Measurements from ENCODE around the gene AIDA.
"Not testable (repeated sequence)": the region's sequence is repeated elsewhere in the genome, so short reads cannot be mapped to it uniquely, and the experiment has no call there.

AIDA gene, protein sequence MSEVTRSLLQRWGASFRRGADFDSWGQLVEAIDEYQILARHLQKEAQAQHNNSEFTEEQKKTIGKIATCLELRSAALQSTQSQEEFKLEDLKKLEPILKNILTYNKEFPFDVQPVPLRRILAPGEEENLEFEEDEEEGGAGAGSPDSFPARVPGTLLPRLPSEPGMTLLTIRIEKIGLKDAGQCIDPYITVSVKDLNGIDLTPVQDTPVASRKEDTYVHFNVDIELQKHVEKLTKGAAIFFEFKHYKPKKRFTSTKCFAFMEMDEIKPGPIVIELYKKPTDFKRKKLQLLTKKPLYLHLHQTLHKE

DNA sequence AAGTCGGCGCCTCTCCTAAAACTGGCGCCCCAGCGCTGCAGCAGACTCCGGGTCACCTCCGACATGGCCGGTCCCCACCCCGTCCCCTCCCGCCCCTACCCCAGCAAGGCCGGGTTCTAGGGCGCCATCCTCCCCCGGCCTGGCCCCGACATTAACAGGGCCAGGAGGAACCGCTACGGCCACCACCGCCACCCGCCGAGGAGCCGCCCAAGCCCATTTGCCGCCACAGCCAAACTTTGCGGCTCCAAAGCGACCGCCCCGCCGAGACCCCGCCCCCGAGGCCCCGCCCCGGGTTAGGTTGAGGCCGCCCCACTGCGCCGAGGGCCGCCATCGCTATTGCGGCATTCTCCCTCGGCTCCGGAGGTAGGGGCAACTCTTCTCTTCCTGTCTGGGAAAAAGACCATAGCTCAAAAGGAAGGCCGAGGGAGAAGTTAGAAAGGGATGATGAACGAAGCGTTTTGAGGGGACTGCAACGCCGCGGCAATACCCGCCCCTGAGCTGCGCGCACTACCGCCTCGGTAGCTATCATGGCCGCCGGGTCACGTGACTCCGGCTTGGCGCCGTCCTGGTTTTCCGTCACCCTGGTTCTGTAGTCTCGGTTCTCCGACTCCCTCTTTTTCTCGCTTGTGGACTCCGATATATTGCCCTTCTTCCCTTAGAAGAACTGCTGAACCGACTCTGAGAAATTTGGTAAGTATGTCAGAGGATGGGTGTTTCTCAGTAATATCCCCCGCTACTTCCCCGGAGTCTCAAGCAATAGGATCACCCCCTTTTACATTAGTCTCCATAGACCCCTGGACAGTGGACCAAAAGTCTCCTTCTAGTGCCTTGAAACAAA lies at the start of gene AIDA, which contains the start of gene BROX:
TSS of gene AIDA (minus strand) at position 239 of the 838 bp plus-strand sequence. CDS start at position 65, 174 bp downstream.
TSS of gene BROX (plus strand) at position 312 of the 838 bp plus-strand sequence. CDS start 3,136 bp downstream, outside the sequence.
- DNase-seq (ENCODE audit: low read depth): peak; percentile 93

DNA sequence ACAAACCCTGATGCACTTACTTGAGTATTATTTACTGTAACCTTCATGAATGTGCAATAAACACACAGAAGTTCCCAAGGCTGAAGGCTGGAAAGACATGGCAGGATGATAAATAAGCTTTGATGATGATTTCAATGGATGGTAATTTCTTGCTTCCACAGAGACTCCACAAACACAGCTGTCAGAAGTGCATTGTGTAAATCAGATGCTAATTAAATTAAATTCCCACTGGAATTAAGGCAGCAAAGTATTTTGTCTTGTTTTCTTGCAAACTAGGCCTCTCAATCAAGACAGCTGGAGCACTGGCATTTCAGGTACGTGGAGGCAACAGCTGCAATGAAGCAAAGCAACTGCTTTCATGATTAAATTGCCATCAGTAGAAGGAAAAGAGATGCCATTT lies 48.8 kb upstream of the AIDA start:
- DNase-seq (ENCODE audit: low read depth): no peak

DNA sequence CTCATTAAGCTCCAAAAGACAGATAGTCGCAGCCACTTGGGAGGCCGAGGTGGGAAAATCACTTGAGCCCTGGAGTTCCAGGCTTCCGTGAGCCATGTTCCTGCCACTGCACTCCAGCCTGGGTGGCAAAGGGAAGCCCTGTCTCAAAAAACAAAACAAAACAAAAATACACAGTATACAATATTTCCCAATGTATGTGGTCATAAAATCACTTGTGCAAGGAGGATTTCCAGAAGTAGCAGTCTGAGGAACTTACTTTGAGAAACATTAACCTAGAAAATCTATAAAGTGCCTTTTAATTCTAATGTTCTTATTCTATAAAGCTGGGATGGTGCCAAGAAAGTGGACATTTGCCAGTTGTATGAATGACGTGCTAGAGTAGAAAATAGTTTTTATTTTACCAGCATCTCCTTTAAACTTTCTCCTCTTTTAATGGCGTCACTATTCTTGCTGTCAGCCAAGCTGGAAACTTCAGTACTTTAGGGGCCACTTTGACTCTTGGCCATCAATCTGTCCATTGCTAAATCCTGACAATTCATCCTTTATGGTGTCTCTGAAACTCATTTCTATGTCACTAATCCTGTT lies 47.3 kb upstream of the AIDA start:
- DNase-seq (ENCODE audit: low read depth): no peak

DNA sequence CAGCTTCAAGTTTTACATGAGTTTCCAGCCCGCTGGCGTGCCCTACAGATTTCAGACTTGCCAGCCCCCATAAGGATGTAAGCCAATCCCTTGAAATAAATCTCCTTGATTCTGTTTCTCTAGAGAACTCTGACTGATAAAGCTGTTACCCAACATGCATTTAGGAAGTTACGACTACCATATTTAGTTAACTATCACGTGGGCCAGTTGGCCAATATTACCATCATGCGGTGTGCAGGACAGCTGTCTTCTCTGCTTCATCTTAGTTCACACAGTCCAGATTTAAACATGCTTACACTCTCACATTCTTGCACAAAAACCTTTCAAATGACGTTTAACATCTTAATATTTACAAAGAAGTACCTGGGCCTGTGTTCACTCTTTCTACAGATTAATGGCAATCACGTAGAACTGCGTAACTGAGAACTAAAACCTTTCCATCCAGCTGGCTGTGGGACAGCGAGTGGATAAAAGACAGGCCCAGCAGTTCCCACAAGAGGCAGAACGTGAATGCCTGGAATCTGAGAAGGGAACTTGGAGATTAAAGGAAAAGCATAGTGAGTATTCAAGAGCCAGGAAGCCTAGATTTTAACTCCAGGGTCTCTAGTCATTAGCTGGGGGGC lies 45.5 kb upstream of the AIDA start:
- no peak for DNase-seq (ENCODE audit: low read depth)

DNA sequence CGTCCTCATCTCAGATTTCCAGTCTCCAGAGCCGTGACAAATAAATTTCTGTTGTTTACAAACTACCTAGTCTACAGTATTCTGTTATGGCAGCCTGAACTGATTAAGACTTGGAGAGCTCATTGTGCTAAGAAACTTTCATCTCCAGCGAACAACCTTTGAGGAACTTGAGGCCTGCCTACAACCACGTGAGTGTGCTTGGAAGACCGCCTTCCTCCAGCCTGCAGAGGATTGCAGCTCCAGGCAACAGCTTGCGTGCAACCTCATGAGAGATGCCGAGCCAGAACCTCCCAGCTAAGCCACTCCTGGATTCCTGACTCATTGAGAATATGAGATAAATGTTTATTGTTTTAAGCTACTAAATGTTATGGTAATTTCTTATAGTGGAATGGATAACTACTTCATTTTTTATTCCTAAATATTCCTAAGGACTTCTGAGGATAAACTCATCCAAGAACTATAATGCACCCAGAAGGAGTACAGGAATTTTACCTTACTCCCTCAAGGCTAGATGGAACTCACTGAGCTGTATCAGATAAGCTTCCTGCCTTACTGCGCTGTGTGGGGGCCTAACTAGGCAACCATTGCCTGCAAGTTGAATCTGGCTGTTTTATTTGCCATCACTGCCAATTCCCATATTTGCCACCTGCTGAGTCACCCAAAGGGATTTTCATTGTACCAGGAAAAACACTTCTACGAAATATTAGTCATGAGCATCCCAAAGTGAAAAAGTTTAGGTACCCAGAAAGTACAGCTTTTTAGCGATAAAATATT lies 42.3 kb upstream of the AIDA start:
- no peak for DNase-seq (ENCODE audit: low read depth)

DNA sequence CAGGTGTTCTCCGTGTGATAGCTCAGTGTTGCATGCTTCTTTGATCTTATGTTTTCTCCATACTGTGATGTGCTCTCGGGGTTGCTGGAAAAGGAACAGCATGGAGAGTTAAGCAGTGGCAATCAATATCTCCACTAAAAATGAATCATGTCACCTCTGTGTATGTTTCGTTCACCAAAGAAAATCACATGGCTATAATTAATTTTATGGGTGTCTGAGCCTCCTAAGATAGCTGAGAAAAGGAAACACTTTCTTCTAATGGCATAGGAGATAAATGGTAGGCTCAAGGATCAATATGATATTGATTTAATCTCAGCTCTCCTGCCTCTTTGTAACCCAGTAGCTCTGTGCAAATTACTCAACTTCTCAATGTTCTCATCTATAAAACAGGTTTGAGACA lies 39.0 kb upstream of the AIDA start:
- no peak for DNase-seq (ENCODE audit: low read depth)

DNA sequence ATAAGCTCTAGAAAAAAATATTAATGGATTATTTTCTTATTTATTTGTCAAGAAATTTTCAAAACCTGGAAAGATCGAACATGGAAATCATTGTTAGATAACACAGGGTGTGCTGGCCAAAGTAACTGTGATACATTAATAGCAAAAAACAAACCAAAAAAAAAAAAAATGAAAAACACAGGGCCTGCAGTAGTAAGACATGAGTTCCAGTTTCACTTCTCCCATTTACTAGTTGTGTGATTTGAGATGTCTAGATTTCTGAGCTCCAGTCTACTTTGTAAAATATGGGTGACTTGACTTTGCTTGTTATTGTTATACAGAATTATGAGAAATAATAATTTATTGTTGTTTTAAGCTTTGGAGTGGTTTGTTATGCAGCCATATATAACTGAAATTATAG lies 38.4 kb upstream of the AIDA start:
- DNase-seq (ENCODE audit: low read depth): no peak

DNA sequence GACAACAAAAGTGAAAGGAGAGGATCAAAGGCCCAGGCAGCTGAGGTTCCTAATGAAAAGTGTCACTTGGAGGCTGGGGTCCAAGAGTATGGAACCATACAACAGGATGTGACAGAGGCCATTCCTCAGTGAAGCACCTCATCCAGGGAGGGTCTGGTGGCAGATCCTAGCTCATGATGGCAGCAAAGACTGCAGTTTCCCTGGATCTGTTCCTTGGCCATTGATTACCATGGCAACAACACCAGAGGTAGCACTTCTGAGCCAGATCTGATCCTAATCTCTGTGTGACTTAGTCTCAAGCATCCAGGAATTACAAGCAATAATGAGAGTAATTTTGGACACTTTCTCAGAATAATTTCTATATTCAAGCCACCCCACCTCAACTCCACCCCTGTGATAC lies 37.6 kb upstream of the AIDA start:
- DNase-seq (ENCODE audit: low read depth): no peak

DNA sequence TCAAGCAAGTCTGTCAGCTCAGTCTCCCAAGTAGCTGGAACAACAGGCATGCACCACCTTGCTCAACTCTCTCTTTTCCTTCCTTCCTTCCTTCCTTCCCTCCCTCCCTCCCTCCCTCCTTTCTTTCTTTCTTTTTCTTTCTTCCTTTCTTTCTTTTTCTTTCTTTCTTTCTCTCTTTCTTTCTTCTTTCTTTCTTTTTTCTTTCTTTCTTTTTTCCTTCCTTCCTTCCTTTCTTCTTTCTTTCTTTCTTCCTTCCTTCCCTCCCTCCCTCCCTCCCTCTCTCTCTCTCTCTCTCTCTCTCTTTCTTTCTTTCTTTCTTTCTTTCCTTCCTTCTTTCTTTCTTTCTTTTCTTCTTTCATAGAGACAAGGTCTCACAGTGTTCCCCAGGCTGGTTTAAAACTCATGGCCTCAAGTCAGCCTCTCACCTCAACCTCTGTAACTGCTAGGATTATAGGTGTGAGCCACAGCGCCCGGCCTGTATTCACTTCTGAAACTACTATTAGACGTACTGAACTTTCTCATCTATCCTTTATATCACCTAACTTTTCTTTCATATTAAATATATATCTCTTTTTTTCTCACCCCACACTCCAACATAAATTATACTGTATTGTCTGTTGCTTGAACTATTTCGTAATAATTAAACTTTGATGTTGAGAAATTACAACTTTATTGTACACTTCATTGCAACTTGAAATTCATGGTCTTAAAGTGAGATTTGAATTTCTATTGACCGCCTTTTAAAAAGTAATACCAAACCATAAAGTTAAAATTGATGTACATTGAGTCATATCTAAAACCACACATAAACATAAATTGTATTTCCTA lies 29.6 kb upstream of the AIDA start:
- not testable (repeated sequence) for DNase-seq (ENCODE audit: low read depth)

DNA sequence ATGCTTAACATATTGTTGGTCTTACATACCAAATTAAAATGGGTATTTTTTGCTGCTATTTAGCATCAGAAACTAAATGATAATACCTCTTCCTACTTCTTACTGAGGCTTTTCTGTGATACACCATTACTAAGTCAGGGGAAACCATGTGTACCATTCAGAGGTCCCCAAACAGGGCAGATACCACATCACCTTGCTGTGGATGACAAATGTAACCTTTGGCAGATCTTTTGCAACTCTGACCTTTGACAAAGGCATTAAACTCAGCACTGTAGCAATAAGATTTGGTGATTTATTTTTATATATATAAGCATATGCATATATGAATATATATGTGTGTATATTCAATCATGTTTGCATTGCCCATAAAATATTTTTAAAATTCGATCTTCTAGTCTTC lies 27.6 kb upstream of the AIDA start:
- DNase-seq (ENCODE audit: low read depth): no peak

DNA sequence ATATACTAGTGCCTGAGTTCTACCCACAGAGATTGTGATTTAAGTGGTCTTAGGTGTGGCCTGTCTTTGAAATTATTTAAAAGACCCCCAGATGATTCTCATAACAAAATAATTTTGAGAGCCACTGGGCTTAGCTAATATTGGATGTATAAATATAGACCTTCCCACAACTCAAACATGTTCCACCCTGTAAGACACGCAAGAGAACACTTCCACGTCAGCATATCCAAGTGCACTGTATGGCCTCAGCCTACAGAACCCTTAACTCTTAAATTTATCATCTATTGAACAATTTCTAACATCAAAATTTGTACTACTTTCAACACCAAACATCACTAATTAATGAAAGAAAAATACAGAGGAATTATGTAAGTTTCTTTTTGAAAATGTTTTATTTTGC lies 27.2 kb upstream of the AIDA start:
- DNase-seq (ENCODE audit: low read depth): no peak

DNA sequence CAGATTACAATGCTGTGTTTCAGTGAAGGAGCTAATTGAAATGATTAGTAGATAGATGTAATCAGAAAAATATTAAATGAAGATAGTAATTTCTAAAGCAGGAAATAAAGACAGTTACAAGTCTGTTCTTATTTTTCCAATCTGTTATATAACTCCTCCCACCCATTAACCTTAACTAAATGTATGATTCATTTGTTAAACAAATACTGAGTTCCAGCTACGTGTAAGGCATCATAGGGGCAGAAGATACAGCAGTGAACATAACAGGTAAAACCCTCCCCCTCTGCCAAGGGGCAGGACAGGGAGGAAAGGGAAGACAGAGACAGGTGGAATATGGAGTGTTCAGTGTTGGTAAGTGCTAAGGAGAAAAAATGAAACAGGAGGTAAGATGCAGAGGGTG lies 24.7 kb upstream of the AIDA start, which contains the start of gene FAM177B:
TSS of gene FAM177B (plus strand) at position 231 of the 400 bp plus-strand sequence. CDS start 9,344 bp downstream, outside the sequence.
- DNase-seq (ENCODE audit: low read depth): no peak

DNA sequence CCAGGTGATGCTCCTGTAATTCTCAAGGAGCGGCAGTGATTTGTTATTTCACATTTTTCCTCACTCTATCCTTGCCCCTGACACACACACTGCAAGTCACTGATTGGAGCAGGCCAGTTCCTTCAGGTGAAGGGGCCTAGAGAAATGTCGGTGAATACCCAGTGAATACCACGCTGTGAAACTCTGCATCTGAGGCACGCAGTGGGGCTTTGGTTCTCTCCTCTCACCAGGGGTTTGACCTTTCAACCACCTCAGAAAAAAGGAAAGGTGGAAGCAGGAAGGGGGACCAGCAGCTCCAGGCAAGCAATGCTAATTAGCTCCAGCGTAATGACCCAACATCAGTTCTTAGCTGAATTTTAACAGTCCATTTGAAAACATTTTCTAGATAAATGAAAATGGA lies 24.2 kb upstream of the AIDA start:
- no peak for DNase-seq (ENCODE audit: low read depth)

DNA sequence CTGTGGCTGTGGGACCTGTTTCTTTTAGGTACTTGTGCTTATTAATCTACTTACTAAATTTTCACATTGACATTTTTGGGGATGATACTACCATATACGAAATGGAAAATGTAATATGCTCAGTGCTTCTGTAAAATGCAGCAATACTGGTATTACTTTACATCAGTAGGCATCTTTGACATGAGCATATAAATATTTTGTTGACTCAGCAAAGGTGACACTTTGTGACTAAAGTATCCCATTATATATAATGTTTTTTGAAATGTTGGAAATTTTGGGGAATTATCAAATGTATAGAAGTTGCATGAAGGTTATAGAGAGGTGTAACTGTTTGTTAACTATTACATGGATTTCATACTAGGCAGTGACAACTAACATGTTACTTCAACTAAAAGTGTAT lies 22.4 kb upstream of the AIDA start:
- DNase-seq (ENCODE audit: low read depth): no peak

DNA sequence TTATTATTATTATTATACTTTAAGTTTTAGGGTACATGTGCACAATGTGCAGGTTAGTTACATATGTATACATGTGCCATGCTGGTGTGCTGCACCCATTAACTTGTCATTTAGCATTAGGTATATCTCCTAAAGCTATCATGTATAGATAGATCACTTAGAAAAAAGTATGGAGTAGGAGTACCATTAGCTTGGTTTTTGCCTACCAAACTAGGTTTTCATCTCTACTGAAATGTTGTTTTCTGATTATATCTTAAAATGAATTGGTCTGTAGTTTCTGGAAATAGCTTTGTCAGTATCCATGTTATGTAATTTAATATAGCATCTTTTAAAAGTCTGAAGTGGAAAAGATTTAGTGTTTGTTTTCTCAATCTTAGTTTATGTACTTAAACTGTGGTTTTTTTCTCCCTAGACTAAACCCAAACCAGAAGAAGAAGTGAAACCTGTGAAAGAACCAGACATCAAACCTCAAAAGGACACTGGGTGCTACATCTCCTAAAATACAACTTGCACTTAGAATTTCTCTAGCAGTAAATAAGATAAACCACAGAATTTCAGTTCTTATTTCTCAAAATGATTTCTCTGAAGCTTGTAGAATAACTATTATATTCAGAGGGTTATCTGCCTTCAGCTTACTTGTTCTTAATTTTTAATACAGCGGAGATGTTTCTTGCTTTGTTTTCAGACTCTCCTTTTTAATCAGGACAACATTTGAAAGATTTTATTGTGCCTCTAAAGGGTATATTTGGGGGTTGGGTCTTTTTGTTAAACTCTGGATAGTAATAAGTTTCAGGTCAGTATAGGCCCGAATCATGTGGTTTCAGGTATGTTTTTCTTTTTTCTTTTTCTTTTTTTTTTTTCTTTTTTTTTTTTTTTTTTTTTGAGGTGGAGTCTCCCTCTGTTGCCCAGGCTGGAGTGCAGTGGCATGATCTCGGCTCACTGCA lies 20.2 kb upstream of the AIDA start:
- DNase-seq (ENCODE audit: low read depth): no peak

DNA sequence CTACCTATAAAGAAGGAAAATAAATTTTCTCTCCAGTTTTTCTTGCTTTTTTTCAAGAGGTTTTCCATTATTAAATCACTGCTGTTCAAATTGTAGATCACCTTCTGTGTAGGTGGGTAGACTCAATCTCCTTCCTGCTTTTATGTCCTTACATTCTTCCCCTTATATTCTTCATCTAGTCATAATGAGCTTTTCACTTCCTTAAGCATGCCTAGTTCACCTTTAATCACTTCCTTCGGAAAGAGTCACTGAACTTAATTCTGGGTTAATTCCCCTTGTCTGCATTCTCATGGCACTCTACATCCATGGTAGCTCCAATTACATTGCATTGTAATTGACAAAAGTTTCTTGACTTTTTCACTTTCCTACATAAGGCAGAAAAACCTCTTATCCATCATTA lies 18.6 kb upstream of the AIDA start:
- no peak for DNase-seq (ENCODE audit: low read depth)

DNA sequence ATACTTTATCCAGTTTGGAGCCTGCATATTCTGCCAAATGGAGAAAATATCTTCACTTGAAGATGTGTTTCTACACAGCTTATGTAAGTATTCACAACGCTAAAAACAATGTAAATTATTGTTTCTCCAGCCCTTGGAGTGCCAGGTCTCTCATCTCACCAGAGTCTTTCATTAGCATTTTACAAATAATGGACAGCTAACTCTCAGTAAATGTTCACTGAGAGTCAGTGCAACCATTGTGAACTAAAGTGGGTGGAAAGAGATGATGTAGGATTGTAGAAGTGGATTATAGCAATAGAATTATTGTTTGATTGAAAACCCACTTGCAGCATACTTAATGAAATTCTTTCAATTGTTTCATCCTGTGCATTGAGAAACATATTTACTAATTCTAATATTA lies 16.5 kb upstream of the AIDA start:
- DNase-seq (ENCODE audit: low read depth): no peak

DNA sequence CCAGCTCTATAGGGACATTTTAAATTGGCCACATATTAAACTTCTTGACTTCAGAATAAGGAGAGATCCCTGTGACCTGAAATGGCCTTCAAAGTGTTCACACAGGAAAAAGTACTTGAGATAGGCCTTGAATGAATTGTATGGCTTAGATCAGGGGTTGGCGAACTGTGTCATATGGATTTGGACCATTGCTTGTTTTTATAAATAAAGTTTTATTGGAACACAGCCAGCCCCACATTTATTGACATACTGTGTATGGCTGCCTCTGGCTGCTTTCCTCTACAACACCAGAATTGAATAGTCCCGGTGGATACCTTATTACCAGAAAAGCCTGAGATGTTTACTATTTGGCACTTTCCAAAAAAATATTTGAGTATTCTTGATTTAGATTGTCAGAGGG lies 4.1 kb upstream of the AIDA start:
- DNase-seq (ENCODE audit: low read depth): no peak

Measured in stimulated activated CD8-positive, alpha-beta memory T cell treated with anti-CD3 and anti-CD28 coated beads, Interleukin-12 subunit alpha, Interleukin-12 subunit beta, amount 100 ng/mL, for 1 hour (primary cell).